HG03571 (cell line): ENCODE results near the gene SPIB.
A peak's percentile ranks its signal among the peaks of the same experiment; 100 is the strongest.
"Not testable (repeated sequence)": the region's sequence is repeated elsewhere in the genome, so short reads cannot be mapped to it uniquely, and the experiment has no call there.

Source experiments
- ATAC-seq: cut with Tn5 transposase; IDR thresholded peaks from one replicate; pipeline ENCODE4 v1.9.1; 2021; ENCODE audit not compliant: unreplicated experiment

The SPIB gene

GRCh38 chr19:50390952-50391351, 27.8 kb upstream of the SPIB start:
- ATAC-seq, result not testable (repeated sequence)

GRCh38 chr19:50392759-50393158, 26.0 kb upstream of the SPIB start:
- no peak for ATAC-seq

GRCh38 chr19:50393589-50393988, 25.1 kb upstream of the SPIB start:
- ATAC-seq, result no peak

- no peak for ATAC-seq
These were observed 24.7 kb upstream of the SPIB start for GRCh38 chr19:50394017-50394416.

GRCh38 chr19:50398675-50399367, 19.9 kb upstream of the SPIB start:
- no peak for ATAC-seq

GRCh38 chr19:50399368-50399745, 19.4 kb upstream of the SPIB start:
- no peak for ATAC-seq

- no peak for ATAC-seq
These were observed 16.9 kb upstream of the SPIB start for GRCh38 chr19:50401605-50402450.

GRCh38 chr19:50402544-50403301, 16.0 kb upstream of the SPIB start:
- no peak for ATAC-seq

GRCh38 chr19:50406156-50406820, 12.4 kb upstream of the SPIB start:
- no peak for ATAC-seq

GRCh38 chr19:50406829-50407228, 11.9 kb upstream of the SPIB start:
- no peak for ATAC-seq

GRCh38 chr19:50409347-50409746, 9.4 kb upstream of the SPIB start:
- ATAC-seq, result no peak

- no peak for ATAC-seq
These were observed 8.6 kb upstream of the SPIB start for GRCh38 chr19:50410109-50410508.

- no peak for ATAC-seq
These were observed 6.3 kb upstream of the SPIB start for GRCh38 chr19:50412419-50412818.

GRCh38 chr19:50413096-50413495, 5.6 kb upstream of the SPIB start:
- no peak for ATAC-seq

GRCh38 chr19:50413531-50413930, 5.2 kb upstream of the SPIB start:
- ATAC-seq, result no peak

GRCh38 chr19:50414864-50415660, 3.7 kb upstream of the SPIB start:
- ATAC-seq, result peak; percentile 3

- peak; percentile 39 for ATAC-seq
These were observed 3.1 kb upstream of the SPIB start for GRCh38 chr19:50415661-50416033.

- no peak for ATAC-seq
These were observed 2.4 kb upstream of the SPIB start for GRCh38 chr19:50416034-50416977.
